Tibial artery (tissue), 4 donors: ENCODE data around the gene PADI1.

Source experiments
- DNase-seq, 2 donors: peaks; one replicate each; pipeline ENCODE4 v3.0.0-alpha.2; 2019
- H3K27ac ChIP-seq, 2 donors: fragments of 200-600 bp; sonication (generic) in 1 of 2; 1 replicate in 1 of 2; 2 replicates in 1 of 2; pipeline ENCODE4 v1.5.1; 2018 to 2019; ENCODE audit warnings: mild to moderate bottlenecking in 1 of 2
- H3K27me3 ChIP-seq, 2 donors: fragments of 200-600 bp; sonication (generic) in 1 of 2; one replicate each; pipeline versions ENCODE4 v1.5.1 to v1.6.0; 2016 to 2019
- H3K36me3 ChIP-seq, 3 donors: fragments of 200-600 bp; sonication (generic) in 2 of 3; one replicate each; pipeline ENCODE4 v1.5.1; 2016 to 2019; ENCODE audit warnings: mild to moderate bottlenecking in 2 of 3
- H3K4me1 ChIP-seq, 4 donors: fragments of 200-600 bp; sonication (generic) in 2 of 4; 1 replicate in 3 of 4; 2 replicates in 1 of 4; pipeline ENCODE4 v1.5.1; 2016 to 2019
- H3K4me3 ChIP-seq, 2 donors: fragments of 200-600 bp; sonication (generic) in 1 of 2; 1 replicate in 1 of 2; 2 replicates in 1 of 2; pipeline ENCODE4 v1.5.1; 2018 to 2019; ENCODE audit warnings: mild to moderate bottlenecking in 2 of 2
- H3K9me3 ChIP-seq, 3 donors: fragments of 200-600 bp; sonication (generic) in 1 of 3; one replicate each; pipeline ENCODE4 v1.5.1; 2016 to 2019
- intact Hi-C: fragments of 100-400 bp; cut with DNase I; formaldehyde crosslinking; loops from one replicate; pipeline ENCODE4 v1.15.0; 2023; ENCODE audit warnings: low total_unique reads
- TF ChIP-seq, protein P1 (sequence below), 2 experiments: fragments of 200-600 bp in 1 of 2; fragments of 450-650 bp in 1 of 2; IDR thresholded peaks; one replicate each; pipeline ENCODE4 v1.5.1; 2017 to 2019; ENCODE audit warnings: antibody characterized with exemption in 2 of 2, mild to moderate bottlenecking in 1 of 2, moderate library complexity in 1 of 2

Gene PADI1

DNA sequence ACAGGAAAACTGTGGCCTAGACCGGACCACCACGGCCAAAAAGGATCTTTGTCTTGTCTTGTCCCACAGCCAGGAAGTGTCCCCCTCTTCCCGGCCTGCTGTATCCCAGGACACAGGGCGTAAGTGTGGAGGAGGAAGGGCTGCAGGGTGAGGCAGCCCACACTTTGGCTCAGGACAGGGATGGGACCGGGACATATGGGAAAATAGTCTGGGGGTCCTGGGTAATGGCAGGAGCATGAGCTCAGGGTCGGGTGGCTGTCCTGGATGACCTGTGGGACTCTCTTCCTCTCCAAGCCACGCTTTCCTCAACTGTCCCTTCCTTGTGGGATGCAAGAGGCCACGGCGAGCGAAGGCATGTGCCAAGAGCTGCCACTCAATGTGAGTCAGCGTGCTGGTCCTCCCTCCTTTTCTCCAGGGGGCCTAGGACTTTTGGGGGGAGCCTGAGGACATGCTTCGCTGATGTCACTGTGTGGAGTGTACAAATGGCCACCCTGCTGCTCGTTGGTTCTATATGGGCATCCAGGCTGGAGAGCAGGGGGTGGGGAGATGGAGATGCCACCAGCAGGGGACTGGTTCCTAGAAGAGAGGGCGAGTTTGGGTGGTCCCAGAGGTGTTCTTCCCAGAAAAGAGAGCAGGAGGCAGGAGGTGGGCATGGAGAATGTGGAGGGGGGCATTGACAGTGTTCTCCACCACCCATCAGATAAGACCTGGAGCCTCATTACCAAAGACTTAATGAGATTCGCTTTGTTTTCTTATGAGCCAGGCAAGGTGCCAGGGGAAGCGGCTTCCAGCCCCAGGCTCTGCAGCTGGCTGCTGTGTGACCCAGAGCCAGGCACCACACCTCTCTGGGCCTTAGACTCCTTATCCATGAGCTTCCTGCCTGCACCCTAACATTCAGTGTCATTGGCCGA lies 11.5 kb upstream of the PADI1 start:
- no peak for DNase-seq
- H3K4me1 ChIP-seq = peaks cover 0 to 10% (median 0%) of the 10 kb centered on the region in 4 donors
- intact Hi-C loops = no loop called here
- H3K36me3 ChIP-seq = no peaks in the 10 kb centered on the region
- H3K27me3 ChIP-seq = peaks cover 0 to 31% of the 10 kb centered on the region in 2 donors
- H3K27ac ChIP-seq = no peak overlapping the region
- H3K4me3 ChIP-seq = no peak overlapping the region
- no peaks in the 10 kb centered on the region for H3K9me3 ChIP-seq
- TF ChIP-seq, protein P1, sequence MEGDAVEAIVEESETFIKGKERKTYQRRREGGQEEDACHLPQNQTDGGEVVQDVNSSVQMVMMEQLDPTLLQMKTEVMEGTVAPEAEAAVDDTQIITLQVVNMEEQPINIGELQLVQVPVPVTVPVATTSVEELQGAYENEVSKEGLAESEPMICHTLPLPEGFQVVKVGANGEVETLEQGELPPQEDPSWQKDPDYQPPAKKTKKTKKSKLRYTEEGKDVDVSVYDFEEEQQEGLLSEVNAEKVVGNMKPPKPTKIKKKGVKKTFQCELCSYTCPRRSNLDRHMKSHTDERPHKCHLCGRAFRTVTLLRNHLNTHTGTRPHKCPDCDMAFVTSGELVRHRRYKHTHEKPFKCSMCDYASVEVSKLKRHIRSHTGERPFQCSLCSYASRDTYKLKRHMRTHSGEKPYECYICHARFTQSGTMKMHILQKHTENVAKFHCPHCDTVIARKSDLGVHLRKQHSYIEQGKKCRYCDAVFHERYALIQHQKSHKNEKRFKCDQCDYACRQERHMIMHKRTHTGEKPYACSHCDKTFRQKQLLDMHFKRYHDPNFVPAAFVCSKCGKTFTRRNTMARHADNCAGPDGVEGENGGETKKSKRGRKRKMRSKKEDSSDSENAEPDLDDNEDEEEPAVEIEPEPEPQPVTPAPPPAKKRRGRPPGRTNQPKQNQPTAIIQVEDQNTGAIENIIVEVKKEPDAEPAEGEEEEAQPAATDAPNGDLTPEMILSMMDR (IDR thresholded peaks at IDR 0.05) = no peak

DNA sequence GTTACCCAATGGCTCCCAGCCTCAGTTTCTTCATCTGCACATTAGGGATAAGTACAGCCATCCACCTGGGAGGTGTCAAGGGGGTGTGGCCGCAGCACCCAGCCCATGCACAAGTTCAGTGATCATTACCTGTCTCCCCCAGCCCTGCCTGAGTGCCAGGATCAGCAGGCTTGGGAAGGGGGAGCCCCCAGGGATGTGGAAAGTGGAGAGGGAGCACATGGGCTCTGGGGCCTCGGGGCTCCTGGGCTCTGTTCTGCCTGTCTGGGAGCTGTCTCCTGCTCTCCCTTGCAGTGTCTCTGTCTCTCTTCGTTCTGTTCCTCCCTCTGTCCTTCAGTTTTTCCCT lies 10.8 kb upstream of the PADI1 start:
- intact Hi-C loops = no loop called here
- peaks cover 0 to 10% (median 0%) of the 10 kb centered on the region in 4 donors for H3K4me1 ChIP-seq
- no peaks in the 10 kb centered on the region for H3K9me3 ChIP-seq
- TF ChIP-seq, protein P1 (IDR thresholded peaks at IDR 0.05) = no peak
- H3K4me3 ChIP-seq = no peak overlapping the region
- no peak overlapping the region for H3K27ac ChIP-seq
- no peak for DNase-seq
- no peaks in the 10 kb centered on the region for H3K36me3 ChIP-seq
- peaks cover 0 to 36% of the 10 kb centered on the region in 2 donors for H3K27me3 ChIP-seq

- DNase-seq = peak in 1 of 2 donors; percentile 48
- TF ChIP-seq, protein P1 (IDR thresholded peaks at IDR 0.05) = no peak
- Histone ChIP-seq H3K4me1 (peaks cover 0 to 9% (median 0%) of the 10 kb centered on the region in 4 donors), H3K9me3 (no peaks in the 10 kb centered on the region), H3K36me3 (no peaks in the 10 kb centered on the region), H3K27me3 (peaks cover 0 to 40% of the 10 kb centered on the region in 2 donors), H3K27ac (no peak overlapping the region), H3K4me3 (no peak overlapping the region)
- intact Hi-C loops = no loop called here
Observed at GRCh38 chr1:17194615-17195528, 10.1 kb upstream of the PADI1 start.

DNA sequence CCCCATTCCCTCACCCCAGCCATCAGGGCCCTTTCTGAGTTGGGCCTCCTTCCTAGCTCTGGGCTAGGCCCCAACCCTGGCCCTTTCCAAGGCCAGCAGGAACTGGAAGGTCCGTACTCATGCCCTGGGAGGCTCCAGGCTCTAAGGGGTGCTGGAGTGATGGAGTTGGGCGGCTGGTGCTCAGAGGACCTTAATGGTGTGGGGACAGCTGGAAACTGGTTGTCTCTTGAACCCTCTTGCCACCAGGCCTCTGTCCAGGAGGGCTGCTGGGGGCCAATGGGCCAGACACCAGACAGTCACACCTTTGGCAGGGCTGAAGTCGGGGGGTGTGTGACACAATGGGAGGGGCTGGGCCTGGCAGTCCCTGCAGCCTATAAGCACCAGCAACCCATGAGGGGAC lies 9.2 kb upstream of the PADI1 start:
- intact Hi-C loops = no loop called here
- peak in 1 of 2 donors; percentile 44 for DNase-seq
- Histone ChIP-seq H3K9me3 (no peaks in the 10 kb centered on the region), H3K4me3 (no peak overlapping the region), H3K27ac (no peak overlapping the region), H3K27me3 (peaks cover 0 to 37% of the 10 kb centered on the region in 2 donors), H3K4me1 (peaks cover 0 to under 1% (median 0%) of the 10 kb centered on the region in 4 donors), H3K36me3 (no peaks in the 10 kb centered on the region)
- TF ChIP-seq, protein P1 (IDR thresholded peaks at IDR 0.05) = no peak

DNA sequence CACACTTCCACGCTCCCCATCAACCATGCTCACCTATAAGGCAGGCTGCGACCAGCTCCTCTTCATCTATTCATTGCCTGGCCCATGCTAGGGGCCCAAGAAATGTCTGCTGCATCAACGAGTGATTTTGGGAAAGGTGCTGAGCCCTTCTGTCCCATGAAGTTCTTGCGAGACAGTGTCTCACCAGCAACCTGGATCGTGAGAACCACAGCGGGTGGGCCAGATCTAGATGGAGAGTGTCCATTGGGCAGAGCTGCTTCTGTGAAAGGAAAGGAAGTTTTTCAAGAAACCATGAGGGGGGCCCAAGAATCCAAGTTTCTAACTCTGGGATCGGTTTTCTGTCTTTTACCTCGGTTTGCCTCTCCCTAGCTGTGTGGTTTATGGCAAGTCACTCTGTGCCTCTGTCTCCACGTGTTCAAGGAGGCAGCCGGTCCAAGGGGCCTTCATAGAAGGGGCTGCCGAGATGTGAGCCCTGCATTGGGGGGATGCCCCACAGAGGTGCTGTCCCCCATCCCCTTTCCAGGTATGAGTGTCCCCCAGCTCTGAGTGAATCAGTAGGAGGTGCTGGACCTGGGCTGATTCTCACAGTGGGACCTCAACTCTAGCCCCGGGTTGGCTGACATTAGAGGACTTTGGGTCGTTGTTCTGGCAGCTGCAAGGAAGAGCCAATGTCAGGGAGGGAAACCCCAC lies 8.3 kb upstream of the PADI1 start:
- Histone ChIP-seq H3K27me3 (peaks cover 0 to 32% of the 10 kb centered on the region in 2 donors), H3K27ac (no peak overlapping the region), H3K36me3 (no peaks in the 10 kb centered on the region), H3K4me3 (no peak overlapping the region), H3K9me3 (no peaks in the 10 kb centered on the region), H3K4me1 (no peaks in the 10 kb centered on the region)
- TF ChIP-seq, protein P1 (IDR thresholded peaks at IDR 0.05) = no peak
- intact Hi-C loops = no loop called here
- peak in 1 of 2 donors; percentile 51 for DNase-seq
